ENCODE measurements around the gene GALNT1. TPM values are rescaled to one million over a fixed set of nuclear protein-coding genes. Genes with fewer than 3 reads are reported as not detected.

GALNT1 gene
- total and polyA plus RNA-seq, 2 of the 4 experiments (the other 2 are of a cell fraction): 24.9 to 43.9 TPM

GRCh38 chr18:35662293-35663062 lies 80.9 kb downstream of the GALNT1 start:
- H3K9me1 ChIP-seq (ENCODE audit: insufficient read depth, low read length): no peaks in the 10 kb centered on the region
- dilution Hi-C loops (cut with HindIII; ENCODE audit: low sequenced_read_pairs, unreplicated experiment) (no loop called here), intact Hi-C loops (cut with micrococcal nuclease) (no loop called here), in situ Hi-C loops (cut with MboI; ENCODE audit: low sequenced_read_pairs) (no loop called here)
- no peaks in the 10 kb centered on the region for H3K27me3 ChIP-seq (ENCODE audit: control insufficient read depth, insufficient read depth, low read length)
- no peak overlapping the region for H2AFZ ChIP-seq (replicated peaks; ENCODE audit: low read length, poor library complexity)
- H3K23ac ChIP-seq (ENCODE audit: low read depth, low read length): no peak overlapping the region
- H3K56ac ChIP-seq (ENCODE audit: extremely low read depth, insufficient read depth, low read length): no peak overlapping the region
- no TSS peak for BruUV-seq (replicated peaks)
- no peak overlapping the region for H3K9ac ChIP-seq (ENCODE audit: low read depth, low read length)
- H3K27ac ChIP-seq (ENCODE audit: insufficient read depth, low read length): no peak overlapping the region
- no peak overlapping the region for H2BK15ac ChIP-seq (ENCODE audit: low read depth, low read length)
- no peak overlapping the region for H4K5ac ChIP-seq (ENCODE audit: low read depth, low read length)
- no peak overlapping the region; the same call in 1 of the 2 replicates for H3K14ac ChIP-seq (replicated peaks; ENCODE audit: low read depth, low read length)
- peaks cover 1% of the 10 kb centered on the region for H3K36me3 ChIP-seq (ENCODE audit: control insufficient read depth, insufficient read depth, low read length)
- H4K91ac ChIP-seq (ENCODE audit: insufficient read depth, low read depth, low read length): no peak overlapping the region
- WGBS, 2 experiments (ENCODE audit: extremely low coverage in 2 of 2, insufficient read length in 1 of 2): no CpG with 5 or more reads among the region's 3 CpGs
- peaks cover 3 to 8% of the 10 kb centered on the region in 2 experiments; a peak in 1 of 4 replicates for H3K79me1 ChIP-seq (ENCODE audit: low read depth in 1 of 2, low read length in 2 of 2)
- H3K9me3 ChIP-seq (ENCODE audit: control insufficient read depth, insufficient read depth, low read length): no peaks in the 10 kb centered on the region
- H3K4me3 ChIP-seq (ENCODE audit: insufficient read depth, low read depth, low read length): no peak overlapping the region
- CTCF ChIA-PET: interaction anchor here (0.6 kb wide), 1 partner anchor 11 kb away, joined by 7 read pairs; no protein-coding TSS in a partner anchor
- DNase-seq (no peak), ATAC-seq (ENCODE audit: low read depth) (no peak)
- H2BK120ac ChIP-seq (ENCODE audit: low read depth, low read length): no peak overlapping the region
- no peak overlapping the region for H3K4me2 ChIP-seq (ENCODE audit: low read depth, low read length)
- no peak overlapping the region for H2AK5ac ChIP-seq (ENCODE audit: low read depth, low read length)
- H3K4ac ChIP-seq (ENCODE audit: low read depth, low read length): no peak overlapping the region
- H4K20me1 ChIP-seq (ENCODE audit: insufficient read depth, low read length): no peaks in the 10 kb centered on the region; the same call in 1 of the 2 replicates
- POLR2A ChIA-PET (ENCODE audit: unreplicated experiment): no interaction called here
- H2BK20ac ChIP-seq (ENCODE audit: low read depth, low read length): no peak overlapping the region
- no peak overlapping the region for H2AK9ac ChIP-seq (replicated peaks; ENCODE audit: low read depth, low read length, poor library complexity)
- TF ChIP-seq RFX5 (IDR thresholded peaks at IDR 0.05; ENCODE audit: low read depth, low read length) (no peak), MAFK (IDR thresholded peaks at IDR 0.05; ENCODE audit: low read depth, low read length) (peak; percentile 57)
- no peak overlapping the region for H2BK5ac ChIP-seq (ENCODE audit: low read depth, low read length, poor library complexity, severe bottlenecking)
- no peaks in the 10 kb centered on the region for H3K4me1 ChIP-seq (ENCODE audit: control insufficient read depth, insufficient read depth, low read length)
- H4K8ac ChIP-seq (ENCODE audit: low read depth in 2 of 2, low read length in 2 of 2): no peak overlapping the region
- no peak overlapping the region for H3K18ac ChIP-seq (ENCODE audit: low read depth, low read length)
